Mononuclear cell (primary cell): ENCODE results near the gene TBC1D5. TPM values are rescaled to one million over a fixed set of nuclear protein-coding genes. Genes with fewer than 3 reads are reported as not detected.

Experiments used
- H3K27me3 ChIP-seq: 2 replicates; pipeline ENCODE4 v1.6.0; 2011; ENCODE audit warnings: low read length, control low read depth; ENCODE audit not compliant: insufficient read depth
- H3K4me1 ChIP-seq: 2 replicates; pipeline ENCODE4 v1.5.1; 2011; ENCODE audit warnings: mild to moderate bottlenecking, low read length, control low read depth; ENCODE audit not compliant: insufficient read depth
- H3K4me3 ChIP-seq: 2 replicates; pipeline ENCODE4 v1.5.1; 2011; ENCODE audit warnings: mild to moderate bottlenecking, low read length, moderate library complexity
- H3K9me3 ChIP-seq: 2 replicates; pipeline ENCODE4 v1.5.1; 2011; ENCODE audit warnings: low read depth, mild to moderate bottlenecking, control low read depth, low read length
- total RNA-seq: library from RNA; depleted of rRNA; stranded (reverse); fragments of >200 nt; gene quantifications from one replicate; pipeline ENCODE4 v1.2.3, GENCODE V29; 2012

The TBC1D5 gene
- total RNA-seq, 1 donor, result 78.4 TPM

- Histone ChIP-seq H3K4me3 (no peak overlapping the region), H3K27me3 (no peaks in the 10 kb centered on the region), H3K4me1 (no peaks in the 10 kb centered on the region), H3K9me3 (no peaks in the 10 kb centered on the region)
Measured at GRCh38 chr3:17339132-17339575, 403.3 kb downstream of the TBC1D5 start.

GRCh38 chr3:17336291-17336690 lies 406.1 kb downstream of the TBC1D5 start:
- H3K4me1 ChIP-seq, result no peaks in the 10 kb centered on the region
- H3K9me3 ChIP-seq, result no peaks in the 10 kb centered on the region
- H3K4me3 ChIP-seq, result no peak overlapping the region
- H3K27me3 ChIP-seq, result no peaks in the 10 kb centered on the region

GRCh38 chr3:17333893-17334292 lies 408.5 kb downstream of the TBC1D5 start:
- Histone ChIP-seq H3K4me1 (no peaks in the 10 kb centered on the region), H3K9me3 (no peaks in the 10 kb centered on the region), H3K27me3 (no peaks in the 10 kb centered on the region), H3K4me3 (no peak overlapping the region)

DNA sequence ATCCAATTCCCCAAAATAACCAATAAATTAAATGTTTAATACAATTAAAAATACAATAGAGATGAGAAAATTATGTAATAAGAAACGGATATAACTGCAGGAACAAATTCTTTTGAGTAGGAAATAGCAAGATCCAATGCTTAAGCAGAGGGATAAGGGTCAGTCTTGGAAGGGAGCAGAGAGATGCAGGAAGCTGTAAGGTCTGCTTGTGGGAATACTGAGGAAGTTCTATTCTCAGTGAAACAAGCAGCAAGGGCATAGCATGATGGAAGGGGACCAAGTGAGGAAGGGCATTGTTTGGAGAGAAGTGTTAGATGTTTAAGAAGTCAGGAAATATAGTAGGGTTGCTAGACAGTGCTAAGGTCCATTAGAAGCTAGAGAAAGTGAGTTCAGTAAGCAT lies 409.0 kb downstream of the TBC1D5 start:
- H3K27me3 ChIP-seq, result no peaks in the 10 kb centered on the region
- H3K4me3 ChIP-seq, result no peak overlapping the region
- no peaks in the 10 kb centered on the region for H3K9me3 ChIP-seq
- H3K4me1 ChIP-seq, result no peaks in the 10 kb centered on the region

DNA sequence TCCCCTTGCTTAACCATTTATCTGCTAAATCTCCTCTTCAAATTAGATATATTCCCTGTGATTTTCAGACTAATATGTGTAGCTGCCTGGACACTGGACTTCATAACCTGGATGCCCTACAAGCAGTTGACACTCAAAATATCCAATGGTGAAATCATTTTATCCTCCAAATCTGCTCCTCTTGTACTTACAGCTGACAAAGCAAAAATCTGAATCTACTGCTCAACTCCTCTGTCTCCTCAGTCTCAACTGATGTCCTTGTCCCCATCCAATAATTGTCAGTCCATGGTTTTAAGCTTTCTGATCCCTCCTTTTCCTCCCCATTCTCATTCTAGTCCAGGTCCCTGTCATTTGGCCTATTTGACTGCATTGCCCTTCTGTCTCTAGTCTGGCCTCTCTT lies 411.8 kb downstream of the TBC1D5 start:
- H3K4me1 ChIP-seq, result no peaks in the 10 kb centered on the region
- H3K9me3 ChIP-seq, result no peaks in the 10 kb centered on the region
- no peaks in the 10 kb centered on the region for H3K27me3 ChIP-seq
- no peak overlapping the region for H3K4me3 ChIP-seq

DNA sequence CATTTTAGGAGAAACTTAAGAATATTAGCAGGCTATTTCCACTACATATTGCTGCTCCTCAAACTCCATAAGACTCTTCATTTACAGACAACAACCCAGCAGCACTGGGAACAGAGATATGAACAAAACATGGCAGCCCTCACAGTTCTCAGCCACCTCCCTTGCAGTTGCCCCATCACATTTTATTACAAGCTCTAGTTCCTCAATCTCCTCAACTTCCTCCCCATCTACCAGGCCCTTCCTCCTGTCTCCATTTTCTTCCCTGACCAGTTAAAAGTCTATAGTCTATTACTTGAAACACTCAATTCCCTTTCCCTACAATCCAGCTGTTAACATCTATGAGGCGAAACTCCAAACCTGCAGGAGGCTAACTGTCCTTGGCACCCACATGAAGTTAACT lies 412.5 kb downstream of the TBC1D5 start:
- H3K9me3 ChIP-seq, result no peaks in the 10 kb centered on the region
- H3K4me3 ChIP-seq, result no peak overlapping the region
- no peaks in the 10 kb centered on the region for H3K27me3 ChIP-seq
- H3K4me1 ChIP-seq, result no peaks in the 10 kb centered on the region

- Histone ChIP-seq H3K27me3 (no peaks in the 10 kb centered on the region), H3K4me3 (no peak overlapping the region), H3K9me3 (no peaks in the 10 kb centered on the region), H3K4me1 (peaks cover 10% of the 10 kb centered on the region)
Measured at GRCh38 chr3:17322106-17322793, 420.2 kb downstream of the TBC1D5 start.

DNA sequence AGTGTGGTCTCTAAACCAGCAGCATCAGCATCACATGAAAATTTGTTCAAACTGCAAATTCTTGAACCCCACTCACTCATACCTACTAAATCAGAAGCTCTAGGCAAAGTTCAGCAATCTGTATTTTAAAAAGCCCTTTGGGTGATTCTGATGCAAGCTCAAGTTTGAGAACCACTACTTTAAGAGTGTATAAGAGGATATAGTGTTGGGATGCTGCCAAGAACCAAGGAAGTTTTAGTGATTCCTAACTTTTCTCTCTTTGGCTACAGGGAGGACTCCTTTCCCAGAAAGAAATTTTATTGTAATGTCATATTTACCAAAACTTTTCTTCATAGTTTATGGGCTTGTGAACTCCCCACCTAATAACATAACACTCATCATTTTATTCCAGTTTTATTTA lies 422.2 kb downstream of the TBC1D5 start:
- no peaks in the 10 kb centered on the region for H3K27me3 ChIP-seq
- no peaks in the 10 kb centered on the region for H3K9me3 ChIP-seq
- peaks cover 10% of the 10 kb centered on the region for H3K4me1 ChIP-seq
- H3K4me3 ChIP-seq, result no peak overlapping the region

DNA sequence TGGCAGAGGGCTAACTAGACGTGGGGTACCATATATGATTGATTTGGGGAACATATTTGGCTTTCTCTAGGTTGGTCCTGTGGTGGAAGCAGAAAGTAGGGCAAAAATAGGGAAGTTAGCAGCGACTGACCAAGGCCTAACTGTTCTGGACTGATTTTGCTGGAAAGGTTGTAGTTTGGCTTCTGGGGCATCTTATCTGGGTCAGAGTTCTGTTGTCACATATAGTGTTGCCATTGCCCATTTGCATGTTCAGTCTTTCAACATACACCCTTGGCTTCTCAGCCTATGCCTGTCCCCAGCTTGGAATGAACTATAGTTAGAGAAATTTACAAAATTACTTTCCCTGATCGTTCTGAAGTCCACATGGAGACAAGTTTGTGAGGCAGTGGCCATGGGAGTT lies 426.5 kb downstream of the TBC1D5 start:
- Histone ChIP-seq H3K4me1 (no peaks in the 10 kb centered on the region), H3K9me3 (no peaks in the 10 kb centered on the region)

DNA sequence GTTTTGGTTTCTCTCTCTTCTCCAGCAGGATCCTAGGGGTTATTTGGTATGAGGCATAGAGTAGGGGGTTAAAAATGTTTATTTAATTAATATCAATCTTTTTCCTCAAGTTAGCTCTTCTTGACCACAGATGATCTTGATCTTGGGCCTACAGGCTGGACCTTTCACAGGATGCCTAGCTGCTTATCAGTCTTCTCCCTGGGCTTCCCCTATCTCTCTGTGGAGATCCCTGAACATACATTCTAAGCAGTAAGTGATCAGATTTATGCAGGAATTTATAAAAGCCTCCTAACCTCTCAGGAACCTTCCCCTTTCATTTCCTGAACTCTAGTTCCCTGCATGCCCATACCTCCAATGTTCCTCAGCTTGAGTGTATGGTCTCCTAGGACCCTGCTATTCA lies 428.3 kb downstream of the TBC1D5 start:
- Histone ChIP-seq H3K4me1 (no peaks in the 10 kb centered on the region), H3K9me3 (no peaks in the 10 kb centered on the region)

More for the DNA sequence above, 426.5 kb downstream of the TBC1D5 start:
- Histone ChIP-seq H3K4me3 (no peak overlapping the region), H3K27me3 (no peaks in the 10 kb centered on the region)

GRCh38 chr3:17313746-17314145 lies 428.7 kb downstream of the TBC1D5 start:
- no peaks in the 10 kb centered on the region for H3K9me3 ChIP-seq
- no peak overlapping the region for H3K4me3 ChIP-seq
- H3K4me1 ChIP-seq, result no peaks in the 10 kb centered on the region
- no peaks in the 10 kb centered on the region for H3K27me3 ChIP-seq

More for the DNA sequence above, 428.3 kb downstream of the TBC1D5 start:
- no peak overlapping the region for H3K4me3 ChIP-seq
- H3K27me3 ChIP-seq, result no peaks in the 10 kb centered on the region

DNA sequence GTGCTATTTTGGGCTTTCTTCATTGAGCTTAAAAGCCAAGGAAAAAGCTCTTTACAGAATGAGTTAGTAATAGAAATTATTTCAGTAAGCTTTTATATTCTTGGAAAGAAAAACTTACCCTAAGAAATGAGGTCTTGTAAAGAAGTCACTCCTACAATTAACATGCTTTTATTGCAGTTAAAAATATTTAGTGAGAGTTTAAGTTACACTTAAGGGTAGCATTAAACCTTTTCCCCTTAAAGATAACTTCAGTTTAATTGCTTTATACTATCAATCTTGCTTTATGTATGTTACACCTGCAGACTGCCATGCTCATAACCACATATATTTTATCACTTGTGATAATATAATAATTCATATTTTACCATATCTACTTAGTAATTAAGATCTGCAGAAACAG lies 431.4 kb downstream of the TBC1D5 start:
- Histone ChIP-seq H3K9me3 (no peaks in the 10 kb centered on the region), H3K4me3 (no peak overlapping the region), H3K4me1 (no peaks in the 10 kb centered on the region), H3K27me3 (no peaks in the 10 kb centered on the region)

DNA sequence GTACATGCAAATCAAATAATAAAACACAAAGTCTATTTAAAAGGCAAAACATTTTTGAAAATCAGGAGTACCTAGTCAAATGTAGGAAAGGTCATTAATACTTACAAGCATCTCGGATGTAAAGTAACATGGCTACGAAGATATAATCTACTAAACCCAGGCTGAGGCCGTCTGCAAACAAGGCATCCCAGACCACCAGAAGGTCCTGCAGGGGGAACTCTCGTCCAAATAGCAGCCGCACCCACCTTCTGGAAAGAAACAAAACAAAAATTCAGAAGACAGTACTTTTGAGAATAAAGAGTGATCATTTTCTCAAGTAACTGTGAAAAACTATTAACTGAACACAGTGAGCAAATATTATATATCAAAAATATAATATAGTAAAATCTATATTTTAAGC lies 434.5 kb downstream of the TBC1D5 start:
- Histone ChIP-seq H3K4me3 (no peak overlapping the region), H3K4me1 (no peaks in the 10 kb centered on the region), H3K27me3 (no peaks in the 10 kb centered on the region), H3K9me3 (no peaks in the 10 kb centered on the region)

GRCh38 chr3:17307482-17307881 lies 434.9 kb downstream of the TBC1D5 start:
- Histone ChIP-seq H3K4me3 (no peak overlapping the region), H3K4me1 (no peaks in the 10 kb centered on the region), H3K27me3 (no peaks in the 10 kb centered on the region), H3K9me3 (no peaks in the 10 kb centered on the region)

DNA sequence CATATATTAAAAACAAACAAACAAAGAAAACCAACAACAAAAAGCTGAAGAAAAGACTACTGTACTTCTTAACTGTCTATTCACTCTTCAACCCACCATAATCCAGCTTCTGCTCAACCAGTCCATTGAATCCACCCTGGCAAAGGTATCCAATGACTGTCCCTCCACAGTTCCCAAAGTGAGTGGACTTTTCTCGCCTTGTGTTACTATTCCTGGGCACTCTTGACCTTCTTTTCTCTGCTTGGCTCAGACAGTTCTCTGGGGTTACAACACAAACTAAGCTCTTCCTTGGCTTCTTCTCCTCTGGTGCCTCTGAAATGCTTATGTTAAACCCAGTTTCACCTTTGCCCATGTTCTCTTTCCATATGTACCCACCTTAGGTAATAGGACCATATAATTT lies 437.5 kb downstream of the TBC1D5 start:
- Histone ChIP-seq H3K4me3 (no peak overlapping the region), H3K27me3 (no peaks in the 10 kb centered on the region), H3K9me3 (no peaks in the 10 kb centered on the region), H3K4me1 (no peaks in the 10 kb centered on the region)

GRCh38 chr3:17302774-17303173 lies 439.7 kb downstream of the TBC1D5 start:
- Histone ChIP-seq H3K4me1 (no peaks in the 10 kb centered on the region), H3K27me3 (no peaks in the 10 kb centered on the region), H3K9me3 (no peaks in the 10 kb centered on the region), H3K4me3 (no peak overlapping the region)
